DOHH2 (cell line): ENCODE measurements around the gene AQP7.
"Not testable (repeated sequence)": the region's sequence is repeated elsewhere in the genome, so short reads cannot be mapped to it uniquely, and the experiment has no call there.

Source experiments
- EZH2phosphoT487 ChIP-seq: fragments of 200-600 bp; sonication (generic); IDR thresholded peaks from 2 replicates; pipeline ENCODE4 v1.6.1; 2017; ENCODE audit warnings: borderline replicate concordance, mild to moderate bottlenecking, antibody characterized with exemption, low read length, moderate library complexity, mixed read lengths
- TF ChIP-seq, protein P1 (sequence below): fragments of 200-600 bp; sonication (generic); IDR thresholded peaks from one replicate; pipeline ENCODE4 v1.5.1; 2014; ENCODE audit warnings: antibody characterized with exemption, mild to moderate bottlenecking, low read depth, low read length; ENCODE audit not compliant: poor library complexity, severe bottlenecking

DNA sequence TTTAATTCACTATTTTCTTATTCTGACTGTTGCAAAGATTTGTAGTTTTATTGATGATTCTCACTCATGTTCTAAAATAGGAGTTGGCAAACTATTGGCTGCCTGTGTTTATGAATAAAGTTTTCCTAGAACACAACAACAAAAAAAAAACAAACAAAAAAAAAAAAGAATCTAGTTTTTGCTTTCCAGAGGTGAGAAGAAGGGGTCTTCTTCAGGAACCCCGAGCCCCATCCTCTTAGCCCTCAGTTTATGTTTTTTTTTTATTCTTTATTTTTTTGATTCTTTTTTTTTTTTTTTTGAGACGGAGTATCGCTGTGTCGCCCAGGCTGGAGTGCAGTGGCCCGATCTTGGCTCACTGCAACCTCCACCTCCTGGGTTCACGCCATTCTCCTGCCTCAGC lies 22.1 kb upstream of the AQP7 start:
- TF ChIP-seq, protein P1, sequence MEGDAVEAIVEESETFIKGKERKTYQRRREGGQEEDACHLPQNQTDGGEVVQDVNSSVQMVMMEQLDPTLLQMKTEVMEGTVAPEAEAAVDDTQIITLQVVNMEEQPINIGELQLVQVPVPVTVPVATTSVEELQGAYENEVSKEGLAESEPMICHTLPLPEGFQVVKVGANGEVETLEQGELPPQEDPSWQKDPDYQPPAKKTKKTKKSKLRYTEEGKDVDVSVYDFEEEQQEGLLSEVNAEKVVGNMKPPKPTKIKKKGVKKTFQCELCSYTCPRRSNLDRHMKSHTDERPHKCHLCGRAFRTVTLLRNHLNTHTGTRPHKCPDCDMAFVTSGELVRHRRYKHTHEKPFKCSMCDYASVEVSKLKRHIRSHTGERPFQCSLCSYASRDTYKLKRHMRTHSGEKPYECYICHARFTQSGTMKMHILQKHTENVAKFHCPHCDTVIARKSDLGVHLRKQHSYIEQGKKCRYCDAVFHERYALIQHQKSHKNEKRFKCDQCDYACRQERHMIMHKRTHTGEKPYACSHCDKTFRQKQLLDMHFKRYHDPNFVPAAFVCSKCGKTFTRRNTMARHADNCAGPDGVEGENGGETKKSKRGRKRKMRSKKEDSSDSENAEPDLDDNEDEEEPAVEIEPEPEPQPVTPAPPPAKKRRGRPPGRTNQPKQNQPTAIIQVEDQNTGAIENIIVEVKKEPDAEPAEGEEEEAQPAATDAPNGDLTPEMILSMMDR, result not testable (repeated sequence)
- TF ChIP-seq EZH2phosphoT487, result not testable (repeated sequence)
